Thyroid gland (tissue), 4 donors: ENCODE measurements around the gene PHLDB3.

Source experiments
- CTCF ChIP-seq, 6 experiments: fragments of 200-600 bp in 3 of 6; fragments of 450-650 bp in 3 of 6; sonication (generic) in 3 of 6; IDR thresholded peaks; one replicate each; pipeline ENCODE4 v1.5.1; 2016 to 2019; ENCODE audit warnings: antibody characterized with exemption in 6 of 6, mild to moderate bottlenecking in 2 of 6, inconsistent platforms in 1 of 6, moderate library complexity in 1 of 6
- POLR2A ChIP-seq, 2 donors: fragments of 450-650 bp; IDR thresholded peaks; one replicate each; pipeline ENCODE4 v1.6.1; 2017; ENCODE audit warnings: antibody characterized with exemption in 2 of 2, mild to moderate bottlenecking in 2 of 2, moderate library complexity in 1 of 2

DNA sequence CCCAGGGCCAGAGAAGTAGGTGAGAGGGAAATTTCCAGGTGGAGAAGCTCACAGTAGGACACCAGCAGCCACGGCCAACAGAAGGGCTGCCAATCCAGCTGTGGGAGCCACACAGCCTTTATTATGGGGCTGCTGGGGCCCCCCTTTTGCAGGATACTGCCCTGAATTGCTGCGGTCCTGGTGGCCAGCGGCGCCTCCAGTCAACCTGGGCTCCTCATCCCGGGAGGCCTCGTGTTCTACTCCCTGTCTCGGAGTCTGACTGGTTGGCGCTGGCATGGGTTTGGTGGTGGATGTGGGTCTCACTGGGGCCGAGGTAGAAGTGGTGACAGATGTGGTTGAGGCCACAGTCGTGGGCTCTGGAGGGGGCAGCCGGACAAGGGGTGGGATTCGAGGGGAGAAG lies 43.2 kb downstream of the PHLDB3 start:
- TF ChIP-seq CTCF (IDR thresholded peaks at IDR 0.05) (no peak), POLR2A (IDR thresholded peaks at IDR 0.05) (no peak)
